HG03064 (cell line): Measurements from ENCODE around the gene CDON.
"Not testable (repeated sequence)": the region's sequence is repeated elsewhere in the genome, so short reads cannot be mapped to it uniquely, and the experiment has no call there.

Experiments used
- ATAC-seq: cut with Tn5 transposase; IDR thresholded peaks from one replicate; pipeline ENCODE4 v1.9.1; 2021; ENCODE audit warnings: low read depth; ENCODE audit not compliant: unreplicated experiment

Gene CDON

GRCh38 chr11:125999234-125999880 is 63.3 kb downstream of the CDON start:
- no peak for ATAC-seq

GRCh38 chr11:125998267-125998666 is 64.4 kb downstream of the CDON start:
- ATAC-seq = no peak

- no peak for ATAC-seq
Observed at GRCh38 chr11:125995313-125995712, 67.4 kb downstream of the CDON start.

- ATAC-seq = no peak
Observed at GRCh38 chr11:125994509-125994908, 68.2 kb downstream of the CDON start.

- no peak for ATAC-seq
Observed at GRCh38 chr11:125992893-125993292, 69.8 kb downstream of the CDON start.

- no peak for ATAC-seq
Observed at GRCh38 chr11:125990244-125990643, 72.4 kb downstream of the CDON start.

- no peak for ATAC-seq
Observed at GRCh38 chr11:125987066-125987641, 75.5 kb downstream of the CDON start.

GRCh38 chr11:125985956-125986355 is 76.7 kb downstream of the CDON start:
- ATAC-seq = not testable (repeated sequence)

GRCh38 chr11:125982348-125982730 is 80.3 kb downstream of the CDON start:
- no peak for ATAC-seq

- no peak for ATAC-seq
Observed at GRCh38 chr11:125980436-125980835, 82.2 kb downstream of the CDON start.

- no peak for ATAC-seq
Observed at GRCh38 chr11:125979511-125979910, 83.2 kb downstream of the CDON start.

GRCh38 chr11:125978778-125979407 is 83.8 kb downstream of the CDON start:
- no peak for ATAC-seq

GRCh38 chr11:125978181-125978716 is 84.4 kb downstream of the CDON start:
- ATAC-seq = no peak

- ATAC-seq = no peak
Observed at GRCh38 chr11:125977333-125977732, 85.3 kb downstream of the CDON start.

GRCh38 chr11:125976156-125976555 is 86.5 kb downstream of the CDON start:
- no peak for ATAC-seq

GRCh38 chr11:125975634-125976033 is 87.0 kb downstream of the CDON start:
- no peak for ATAC-seq

GRCh38 chr11:125974284-125974683 is 88.4 kb downstream of the CDON start:
- no peak for ATAC-seq

GRCh38 chr11:125971618-125972017 is 91.0 kb downstream of the CDON start:
- no peak for ATAC-seq

- no peak for ATAC-seq
Observed at GRCh38 chr11:125968354-125968753, 94.3 kb downstream of the CDON start.

GRCh38 chr11:125967515-125967914 is 95.2 kb downstream of the CDON start:
- no peak for ATAC-seq

GRCh38 chr11:125960771-125961170 is 101.9 kb downstream of the CDON start:
- no peak for ATAC-seq

GRCh38 chr11:125959931-125960330 is 102.7 kb downstream of the CDON start:
- ATAC-seq = no peak
